HEK293T (cell line): ENCODE measurements around the gene TENM3.

ENCODE experiments used
- ARNT ChIP-seq: fragments of 450-650 bp; IDR thresholded peaks from 2 replicates; pipeline ENCODE4 v1.6.1; 2017; ENCODE audit warnings: mild to moderate bottlenecking
- BHLHE40 ChIP-seq: fragments of 450-650 bp; IDR thresholded peaks from 2 replicates; pipeline ENCODE4 v1.6.1; 2016; ENCODE audit warnings: mild to moderate bottlenecking, moderate library complexity, borderline replicate concordance
- ELF4 ChIP-seq: fragments of 450-650 bp; IDR thresholded peaks from 2 replicates; pipeline ENCODE4 v1.6.1; 2017; ENCODE audit warnings: antibody characterized with exemption
- FOXA1 ChIP-seq: fragments of 450-650 bp; IDR thresholded peaks from 2 replicates; pipeline ENCODE4 v1.6.1; 2016; ENCODE audit warnings: mild to moderate bottlenecking
- FOXK2 ChIP-seq: fragments of 450-650 bp; IDR thresholded peaks from 2 replicates; pipeline ENCODE4 v1.6.1; 2016; ENCODE audit warnings: mild to moderate bottlenecking
- FOXM1 ChIP-seq: fragments of 450-650 bp; IDR thresholded peaks from 2 replicates; pipeline ENCODE4 v1.6.1; 2017; ENCODE audit warnings: mild to moderate bottlenecking, borderline replicate concordance
- HDGF ChIP-seq: fragments of 450-650 bp; IDR thresholded peaks from 2 replicates; pipeline ENCODE4 v1.6.1; 2017; ENCODE audit warnings: antibody characterized with exemption, borderline replicate concordance
- L3MBTL2 ChIP-seq: fragments of 450-650 bp; conservative IDR thresholded peaks from 2 replicates; pipeline ENCODE4 v1.6.1; 2016; ENCODE audit warnings: mild to moderate bottlenecking
- LEF1 ChIP-seq: fragments of 450-650 bp; IDR thresholded peaks from 2 replicates; pipeline ENCODE4 v1.6.1; 2017; ENCODE audit warnings: mild to moderate bottlenecking, borderline replicate concordance
- NFRKB ChIP-seq: fragments of 450-650 bp; IDR thresholded peaks from 2 replicates; pipeline ENCODE4 v1.6.1; 2016; ENCODE audit warnings: mild to moderate bottlenecking, moderate library complexity
- SP1 ChIP-seq: fragments of 450-650 bp; IDR thresholded peaks from 2 replicates; pipeline ENCODE4 v1.6.1; 2017
- SUZ12 ChIP-seq: fragments of 450-650 bp; IDR thresholded peaks from 2 replicates; pipeline ENCODE4 v1.6.1; 2016; ENCODE audit warnings: mild to moderate bottlenecking
- TARDBP ChIP-seq: fragments of 450-650 bp; IDR thresholded peaks from 2 replicates; pipeline ENCODE4 v1.6.1; 2016

GRCh38 chr4:182255441-182256190 is 12.4 kb downstream of the TENM3 start:
- TF ChIP-seq BHLHE40 (no peak), SUZ12 (no peak), FOXM1 (no peak), ARNT (no peak), LEF1 (no peak), FOXK2 (no peak), HDGF (no peak), SP1 (no peak), ELF4 (no peak), FOXA1 (no peak), TARDBP (no peak), L3MBTL2 (no peak), NFRKB (no peak)
